Activated CD4-positive, alpha-beta T cell treated with anti-CD3 and anti-CD28 coated beads for 36 hours (primary cell): Measurements from ENCODE around the gene PAH. TPM values are rescaled to one million over a fixed set of nuclear protein-coding genes. Genes with fewer than 3 reads are reported as not detected.

ENCODE experiments used
- ATAC-seq: fragments of 200-7000 bp; cut with Tn5 transposase; one replicate; pipeline ENCODE4 v1.10.0; 2021; ENCODE audit warnings: mild to moderate bottlenecking, moderate library complexity
- CTCF ChIA-PET: fragments of 350-600 bp; sonication (Branson Sonifier 250); formaldehyde crosslinking; loops from one replicate; lab custom pipeline; 2021; ENCODE audit warnings: antibody characterized with exemption; lab: Charles Lee
- POLR2A ChIA-PET: fragments of 350-600 bp; sonication (Branson Sonifier 250); formaldehyde crosslinking; loops from one replicate; lab custom pipeline; 2021; ENCODE audit warnings: antibody characterized with exemption, inconsistent platforms; lab: Charles Lee
- DNase-seq: peaks from one replicate; pipeline ENCODE4 v3.0.0-alpha.2; 2020
- H3K27ac Mint-ChIP-seq: one replicate; pipeline ENCODE4 v1.8.0; 2021; ENCODE audit warnings: mixed read lengths
- H3K27me3 Mint-ChIP-seq: one replicate; pipeline ENCODE4 v1.8.0; 2021; ENCODE audit warnings: mixed read lengths
- H3K36me3 Mint-ChIP-seq: one replicate; pipeline ENCODE4 v1.8.0; 2021; ENCODE audit warnings: low read depth, mixed read lengths
- H3K4me1 Mint-ChIP-seq: one replicate; pipeline ENCODE4 v1.8.0; 2021; ENCODE audit warnings: mixed read lengths
- H3K4me3 Mint-ChIP-seq: one replicate; pipeline ENCODE4 v1.8.0; 2021; ENCODE audit warnings: mild to moderate bottlenecking, moderate library complexity, mixed read lengths
- H3K9me3 Mint-ChIP-seq: one replicate; pipeline ENCODE4 v1.8.0; 2021; ENCODE audit warnings: low read depth, mixed read lengths
- intact Hi-C, 2 experiments: fragments of 100-400 bp; cut with DNase I in 1 of 2; cut with micrococcal nuclease in 1 of 2; formaldehyde crosslinking; loops; one replicate each; pipeline versions ENCODE4 v1.14.2 to v1.15.1; 2022 to 2024; cut with DNase I, micrococcal nuclease
- total RNA-seq, 2 experiments: library from RNA; stranded (reverse); gene quantifications; one replicate each; pipeline ENCODE4 v1.2.3, GENCODE V29; 2021

PAH gene
- total RNA-seq, 2 experiments from 2014 or later: not detected

DNA sequence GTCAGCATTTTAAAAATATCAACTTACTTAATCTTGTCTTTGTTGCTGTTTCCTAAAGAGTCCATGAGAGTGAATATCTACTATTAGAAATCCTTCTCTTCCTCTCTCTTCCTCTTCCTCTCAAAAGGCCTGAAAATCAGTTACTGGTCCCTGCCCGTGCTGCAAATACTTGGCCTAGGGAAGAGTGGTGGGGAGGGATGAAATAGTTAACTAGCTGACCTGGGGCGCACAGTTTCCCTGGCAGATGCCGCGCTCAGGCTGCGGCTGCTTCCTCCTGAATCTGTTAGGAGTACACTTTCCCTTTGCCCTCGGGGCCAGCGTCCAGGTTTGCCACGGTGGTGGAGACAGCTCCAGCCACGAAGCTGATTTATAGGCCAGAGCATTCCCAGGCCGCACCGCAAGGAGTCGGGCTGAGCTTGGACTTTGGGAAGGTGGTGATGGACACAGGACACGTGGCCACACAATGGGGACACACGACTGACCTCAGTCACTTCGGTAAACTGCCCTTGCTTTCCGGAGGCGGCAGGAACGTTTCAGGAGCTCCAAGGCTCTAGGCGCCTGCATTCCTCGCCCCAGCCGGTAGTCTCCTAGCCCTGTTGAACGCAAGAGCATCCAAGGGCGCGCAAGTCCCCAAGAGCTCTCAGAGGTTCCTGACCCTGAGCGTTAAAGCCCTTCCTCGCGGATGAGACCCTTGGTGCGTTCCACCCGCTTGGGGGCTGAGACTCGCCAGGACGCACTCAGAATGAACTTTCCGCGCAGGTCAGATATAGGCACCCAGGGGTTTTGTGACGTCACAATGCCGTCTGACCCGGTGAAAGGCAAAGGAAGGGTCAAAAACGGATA is 33.3 kb upstream of the PAH start:
- Mint-ChIP-seq H3K27ac (no peak overlapping the region), H3K4me3 (no peak overlapping the region), H3K27me3 (peaks cover 63% of the 10 kb centered on the region), H3K9me3 (no peaks in the 10 kb centered on the region), H3K4me1 (peaks cover 15% of the 10 kb centered on the region), H3K36me3 (no peaks in the 10 kb centered on the region)
- DNase-seq (no peak), ATAC-seq (no peak)
- ChIA-PET POLR2A (no interaction called here), CTCF (interaction anchor here (0.6 to 4.3 kb wide), 3 partner anchors 13 to 937 kb away, joined by 3 to 52 read pairs (median 6); no protein-coding TSS in a partner anchor)
- intact Hi-C loops: loop anchor here (5.0 to 10.0 kb wide), 2 partner anchors 324 to 547 kb away; partner anchors contain the start of gene C12orf42 (in 1 of the 2)

- intact Hi-C loops: loop anchor here (1.0 to 2.0 kb wide), 3 partner anchors 555 to 684 kb away; no protein-coding TSS in a partner anchor
- no peak overlapping the region for H3K4me3 Mint-ChIP-seq
- ATAC-seq (no peak), DNase-seq (peak; percentile 73)
- ChIA-PET POLR2A (no interaction called here), CTCF (interaction anchor here (0.8 to 4.3 kb wide), 13 partner anchors 9 to 605 kb away, joined by 3 to 52 read pairs (median 5); no protein-coding TSS in a partner anchor)
- peaks cover 49% of the 10 kb centered on the region for H3K27me3 Mint-ChIP-seq
- H3K9me3 Mint-ChIP-seq: no peaks in the 10 kb centered on the region
- no peak overlapping the region for H3K27ac Mint-ChIP-seq
- no peaks in the 10 kb centered on the region for H3K36me3 Mint-ChIP-seq
- H3K4me1 Mint-ChIP-seq: peaks cover 11% of the 10 kb centered on the region
Observed at GRCh38 chr12:102948941-102949352, 31.9 kb upstream of the PAH start.

DNA sequence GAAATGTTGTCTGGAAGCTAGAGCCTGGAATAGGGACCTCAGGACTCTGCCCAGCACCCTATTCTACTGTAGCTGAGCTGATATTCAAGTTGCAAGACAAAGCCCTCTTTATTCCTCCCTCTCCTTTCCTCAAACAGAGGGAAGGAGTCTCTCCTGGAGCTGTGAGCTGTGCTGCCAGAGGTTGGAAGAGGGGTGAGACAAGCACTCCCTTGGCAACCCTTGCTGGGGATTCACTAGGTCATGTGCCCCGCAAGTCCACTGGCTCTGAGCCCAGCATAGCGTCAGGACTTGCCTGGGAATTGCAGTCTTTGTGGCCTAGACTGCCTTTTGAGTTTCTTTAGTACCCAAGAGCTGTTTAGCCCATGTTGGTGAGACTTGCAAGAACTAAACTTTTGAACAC is 29.0 kb upstream of the PAH start:
- ATAC-seq (no peak), DNase-seq (no peak)
- Mint-ChIP-seq H3K9me3 (no peaks in the 10 kb centered on the region), H3K27me3 (peaks cover 43% of the 10 kb centered on the region), H3K4me3 (no peak overlapping the region), H3K4me1 (peaks cover 3% of the 10 kb centered on the region), H3K27ac (no peak overlapping the region), H3K36me3 (no peaks in the 10 kb centered on the region)
- intact Hi-C loops: no loop called here
- ChIA-PET POLR2A (no interaction called here), CTCF (no interaction called here)

GRCh38 chr12:102939670-102940222 is 22.7 kb upstream of the PAH start:
- no peak overlapping the region for H3K27ac Mint-ChIP-seq
- ChIA-PET CTCF (interaction anchor here (1.4 kb wide), 1 partner anchor 9 kb away, joined by 5 read pairs; no protein-coding TSS in a partner anchor), POLR2A (interaction anchor here (0.7 kb wide), 1 partner anchor 161 kb away, joined by 3 read pairs; no protein-coding TSS in a partner anchor)
- peaks cover 31% of the 10 kb centered on the region for H3K27me3 Mint-ChIP-seq
- no peak overlapping the region for H3K4me3 Mint-ChIP-seq
- no peaks in the 10 kb centered on the region for H3K9me3 Mint-ChIP-seq
- DNase-seq (no peak), ATAC-seq (no peak)
- no peaks in the 10 kb centered on the region for H3K4me1 Mint-ChIP-seq
- H3K36me3 Mint-ChIP-seq: no peaks in the 10 kb centered on the region
- intact Hi-C loops: no loop called here

GRCh38 chr12:102939059-102939458 is 22.0 kb upstream of the PAH start:
- Mint-ChIP-seq H3K4me1 (no peaks in the 10 kb centered on the region), H3K27me3 (peaks cover 31% of the 10 kb centered on the region), H3K4me3 (no peak overlapping the region), H3K9me3 (no peaks in the 10 kb centered on the region), H3K36me3 (no peaks in the 10 kb centered on the region), H3K27ac (no peak overlapping the region)
- CTCF ChIA-PET: interaction anchor here (0.6 to 1.4 kb wide), 2 partner anchors 10 to 694 kb away, joined by 3 to 5 read pairs; no protein-coding TSS in a partner anchor
- ATAC-seq (no peak), DNase-seq (no peak)
- POLR2A ChIA-PET: no interaction called here
- intact Hi-C loops: no loop called here

DNA sequence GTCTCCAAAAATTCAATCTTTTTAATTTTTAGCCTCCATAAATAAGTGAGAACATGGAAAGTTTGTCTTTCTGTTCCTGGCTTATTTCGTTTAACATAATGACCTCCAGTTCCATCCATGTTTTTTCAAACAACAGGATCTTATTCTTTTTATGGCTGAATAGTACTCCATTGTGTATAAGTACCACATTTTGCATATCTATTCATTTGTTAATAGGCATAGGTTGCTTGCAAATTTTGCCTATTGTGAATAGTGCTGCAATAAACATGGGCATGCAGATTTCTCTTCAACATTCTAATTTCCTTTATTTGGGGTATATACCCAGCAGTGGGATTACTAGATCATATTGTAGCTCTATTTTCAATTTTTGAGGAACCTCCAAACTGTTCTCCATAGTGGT is 16.1 kb upstream of the PAH start:
- no peak overlapping the region for H3K27ac Mint-ChIP-seq
- H3K27me3 Mint-ChIP-seq: peaks cover 25% of the 10 kb centered on the region
- no peak overlapping the region for H3K4me3 Mint-ChIP-seq
- intact Hi-C loops: no loop called here
- DNase-seq: no peak
- POLR2A ChIA-PET: no interaction called here
- no peaks in the 10 kb centered on the region for H3K36me3 Mint-ChIP-seq
- H3K9me3 Mint-ChIP-seq: no peaks in the 10 kb centered on the region
- no peaks in the 10 kb centered on the region for H3K4me1 Mint-ChIP-seq
- CTCF ChIA-PET: no interaction called here
- ATAC-seq: no peak

GRCh38 chr12:102927220-102927619 is 10.2 kb upstream of the PAH start:
- ATAC-seq (no peak), DNase-seq (no peak)
- Mint-ChIP-seq H3K27me3 (peaks cover 18% of the 10 kb centered on the region), H3K4me1 (no peaks in the 10 kb centered on the region), H3K4me3 (no peak overlapping the region), H3K9me3 (no peaks in the 10 kb centered on the region), H3K27ac (no peak overlapping the region), H3K36me3 (no peaks in the 10 kb centered on the region)
- ChIA-PET POLR2A (no interaction called here), CTCF (no interaction called here)
- intact Hi-C loops: no loop called here

DNA sequence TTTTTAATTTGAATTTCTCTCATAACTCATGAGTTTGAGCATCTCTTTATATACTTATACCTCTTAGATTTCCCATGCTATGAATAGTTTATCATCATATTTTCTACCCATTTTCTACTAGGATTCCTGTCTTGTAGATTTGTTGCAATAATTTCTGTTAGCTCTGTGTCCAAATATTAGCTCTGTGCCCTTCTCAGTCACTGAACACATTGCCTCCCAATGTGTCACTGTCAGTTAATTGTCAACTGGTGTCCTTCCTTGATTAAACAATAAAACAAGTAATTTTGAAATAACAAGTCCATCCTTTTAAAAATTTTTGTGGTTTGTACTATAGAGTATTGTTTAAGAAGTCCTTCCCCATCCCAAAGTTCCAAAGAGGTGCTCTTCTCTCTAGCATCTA is 4.2 kb upstream of the PAH start:
- H3K4me1 Mint-ChIP-seq: peaks cover 6% of the 10 kb centered on the region
- CTCF ChIA-PET: interaction anchor here (0.6 kb wide), 1 partner anchor 9 kb away, joined by 3 read pairs; no protein-coding TSS in a partner anchor
- H3K36me3 Mint-ChIP-seq: no peaks in the 10 kb centered on the region
- H3K27ac Mint-ChIP-seq: no peak overlapping the region
- ATAC-seq (no peak), DNase-seq (no peak)
- POLR2A ChIA-PET: no interaction called here
- H3K4me3 Mint-ChIP-seq: no peak overlapping the region
- H3K27me3 Mint-ChIP-seq: peaks cover 14% of the 10 kb centered on the region
- no peaks in the 10 kb centered on the region for H3K9me3 Mint-ChIP-seq
- intact Hi-C loops: no loop called here

DNA sequence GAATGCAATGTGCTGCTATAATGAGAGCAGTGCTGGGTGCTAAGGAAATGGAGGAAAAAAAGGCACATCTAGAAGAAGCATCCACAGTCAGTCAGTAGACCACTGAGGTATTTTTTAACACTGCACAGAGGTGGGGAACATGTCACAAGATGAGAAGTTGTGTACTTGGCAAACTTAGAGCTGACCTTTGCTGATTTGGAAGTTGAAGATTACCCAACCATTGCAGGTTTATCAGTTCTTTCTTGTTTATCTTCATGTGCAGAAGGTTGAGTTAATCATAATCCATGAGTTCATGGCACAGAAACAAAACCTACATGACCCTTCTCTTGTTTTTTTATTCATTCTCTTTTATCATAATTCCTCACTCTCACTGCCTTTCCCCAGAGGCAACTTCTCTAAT is 3.2 kb upstream of the PAH start:
- Mint-ChIP-seq H3K4me3 (no peak overlapping the region), H3K9me3 (no peaks in the 10 kb centered on the region), H3K36me3 (no peaks in the 10 kb centered on the region), H3K27me3 (peaks cover 9% of the 10 kb centered on the region), H3K27ac (no peak overlapping the region), H3K4me1 (peaks cover 6% of the 10 kb centered on the region)
- intact Hi-C loops: no loop called here
- no peak for ATAC-seq
- no peak for DNase-seq
- ChIA-PET CTCF (no interaction called here), POLR2A (no interaction called here)

DNA sequence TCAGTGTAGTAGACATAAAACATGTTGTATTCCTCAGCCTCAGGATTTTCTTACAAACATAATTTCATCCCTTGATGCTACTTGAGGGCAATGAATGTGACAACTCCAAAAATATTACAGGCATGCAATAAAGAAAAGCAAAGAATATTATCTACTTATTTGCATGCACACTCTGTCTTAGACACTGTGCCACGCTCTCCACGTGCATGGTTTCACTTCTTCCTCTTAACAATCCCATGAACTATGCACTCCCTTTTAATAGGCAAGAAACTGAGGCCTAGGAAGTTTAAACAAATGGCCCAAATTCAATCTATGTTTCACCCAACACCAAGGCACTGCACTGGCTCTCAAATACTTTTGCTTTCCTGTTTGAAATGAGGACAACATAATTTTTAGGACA is 1.8 kb upstream of the PAH start:
- CTCF ChIA-PET: no interaction called here
- POLR2A ChIA-PET: no interaction called here
- intact Hi-C loops: no loop called here
- DNase-seq (no peak), ATAC-seq (no peak)
- peaks cover 6% of the 10 kb centered on the region for H3K4me1 Mint-ChIP-seq
- H3K27me3 Mint-ChIP-seq: peaks cover 13% of the 10 kb centered on the region
- H3K27ac Mint-ChIP-seq: no peak overlapping the region
- no peaks in the 10 kb centered on the region for H3K9me3 Mint-ChIP-seq
- no peak overlapping the region for H3K4me3 Mint-ChIP-seq
- no peaks in the 10 kb centered on the region for H3K36me3 Mint-ChIP-seq

GRCh38 chr12:102916252-102917025 is 605 bp downstream of the PAH start:
- no peak for DNase-seq
- CTCF ChIA-PET: interaction anchor here (0.7 kb wide), 1 partner anchor 803 kb away, joined by 4 read pairs; no protein-coding TSS in a partner anchor
- Mint-ChIP-seq H3K36me3 (no peaks in the 10 kb centered on the region), H3K27me3 (peaks cover 15% of the 10 kb centered on the region), H3K9me3 (no peaks in the 10 kb centered on the region), H3K27ac (no peak overlapping the region), H3K4me1 (peaks cover 6% of the 10 kb centered on the region), H3K4me3 (peak overlapping the region; percentile 50)
- POLR2A ChIA-PET: no interaction called here
- intact Hi-C loops: no loop called here
- no peak for ATAC-seq
